Measurements from ENCODE around the gene TSPAN32. TPM values are rescaled to one million over a fixed set of nuclear protein-coding genes. Genes with fewer than 3 reads are reported as not detected.

TSPAN32 gene
- total and polyA plus RNA-seq, 2 donors (not counting 3 experiments of a cell fraction or from before 2014, with no cell fraction given): not detected

- dilution Hi-C loops (cut with MboI; ENCODE audit: extremely low pct_ligation_motif_present, low sequenced_read_pairs) (no loop called here), intact Hi-C loops (cut with micrococcal nuclease) (loop anchor here (1.0 to 10.0 kb wide), 5 partner anchors 95 to 580 kb away; partner anchors contain the start of genes CDKN1C and TSSC4)
- Histone ChIP-seq H2AFZ (ENCODE audit: low read depth, low read length) (no peak overlapping the region), H3K9me1 (replicated peaks; ENCODE audit: control insufficient read depth, extremely low read depth, insufficient read depth, low read length) (no peaks in the 10 kb centered on the region), H3K36me3 (ENCODE audit: control insufficient read depth in 2 of 2, extremely low read depth in 1 of 2, insufficient read depth in 2 of 2, low read length in 2 of 2) (no peaks in the 10 kb centered on the region), H4K20me1 (replicated peaks; ENCODE audit: control insufficient read depth, extremely low read depth, insufficient read depth, low read length) (no peaks in the 10 kb centered on the region), H3K9me3 (replicated peaks; ENCODE audit: control insufficient read depth, insufficient read depth, low read length) (no peaks in the 10 kb centered on the region), H3K4me2 (ENCODE audit: insufficient read depth, low read length) (no peak overlapping the region), H3K27me3 (ENCODE audit: control insufficient read depth in 2 of 2, insufficient read depth in 2 of 2, low read length in 2 of 2) (no peaks in the 10 kb centered on the region), H3K4me1 (ENCODE audit: control insufficient read depth, extremely low read depth, insufficient read depth, low read length) (peaks cover 7% of the 10 kb centered on the region), H3K79me2 (ENCODE audit: control insufficient read depth, insufficient read depth, low read length) (no peaks in the 10 kb centered on the region), H3K27ac (ENCODE audit: insufficient read depth, low read depth, low read length) (no peak overlapping the region), H3K4me3 (replicated peaks in 1 of 3; ENCODE audit: insufficient read depth in 1 of 3, low read depth in 1 of 3, low read length in 3 of 3) (no peak overlapping the region), H3K9ac (replicated peaks; ENCODE audit: extremely low read depth, insufficient read depth, low read length) (no peak overlapping the region)
- ChIA-PET POLR2A (interaction anchor here (1.6 to 2.1 kb wide), 3 partner anchors 72 to 116 kb away, joined by 3 to 9 read pairs (median 7); partner anchors contain the start of gene CD81), CTCF (interaction anchor here (0.6 to 7.0 kb wide), 46 partner anchors 9 to 515 kb away, joined by 3 to 829 read pairs (median 4); partner anchors contain the start of genes CD81 and TSSC4)
- TF ChIP-seq CTCF (IDR thresholded peaks at IDR 0.05; ENCODE audit: extremely low read depth in 1 of 2, insufficient read depth in 1 of 2, low read depth in 1 of 2, low read length in 2 of 2) (peak; percentile 85 to 98), POLR2AphosphoS5 (IDR thresholded peaks at IDR 0.05; ENCODE audit: insufficient read depth, low read depth, low read length) (no peak)
- BruUV-seq (replicated peaks): no TSS peak
- DNase-seq (ENCODE audit: low read depth, low spot score) (peak; percentile 56), FAIRE-seq (peak; percentile 69)
Measured at GRCh38 chr11:2305140-2305778, 3.4 kb downstream of the TSPAN32 start.

Data from endothelial cell of umbilical vein (primary cell).